Upper lobe of right lung (tissue), 1 donor: ENCODE measurements around the gene EXD3. TPM values are rescaled to one million over a fixed set of nuclear protein-coding genes. Genes with fewer than 3 reads are reported as not detected.
"Not testable (repeated sequence)": the region's sequence is repeated elsewhere in the genome, so short reads cannot be mapped to it uniquely, and the experiment has no call there.

Source experiments
- ATAC-seq: fragments of 200-7000 bp; cut with Tn5 transposase; one replicate; pipeline ENCODE4 v1.9.1; 2020; ENCODE audit warnings: mild to moderate bottlenecking, moderate library complexity
- DNase-seq: peaks from one replicate; pipeline ENCODE4 v3.0.0-alpha.2; 2020
- H3K27ac ChIP-seq: fragments of 200-600 bp; one replicate; pipeline ENCODE4 v1.8.0; 2022
- H3K27me3 ChIP-seq: fragments of 200-600 bp; one replicate; pipeline ENCODE4 v1.8.0; 2022; ENCODE audit warnings: mild to moderate bottlenecking
- H3K36me3 ChIP-seq: fragments of 200-600 bp; one replicate; pipeline ENCODE4 v1.8.0; 2022
- H3K4me1 ChIP-seq: fragments of 200-600 bp; one replicate; pipeline ENCODE4 v1.8.0; 2022
- H3K4me3 ChIP-seq: fragments of 200-600 bp; one replicate; pipeline ENCODE4 v1.8.0; 2022; ENCODE audit warnings: mild to moderate bottlenecking
- H3K9me3 ChIP-seq: fragments of 200-600 bp; one replicate; pipeline ENCODE4 v1.8.0; 2022
- intact Hi-C: fragments of 100-400 bp; cut with DNase I; formaldehyde crosslinking; loops from one replicate; pipeline ENCODE4 v1.11.0; 2022
- total RNA-seq: library from RNA; stranded (reverse); fragmentation: NEBNext Ultra II Directional; extraction: Animal tissue kit (Norgen Biotek cat#: 25700); gene quantifications from one replicate; pipeline ENCODE4 v1.2.1, GENCODE V29; 2021
- TF ChIP-seq, protein P1 (sequence below): fragments of 200-600 bp; IDR thresholded peaks from one replicate; pipeline ENCODE4 v1.8.0; 2022; ENCODE audit warnings: antibody characterized with exemption
- donor health status: DM: no; HTN: yes; CAD: no; lungs with severe emphysema.

EXD3 gene
- total RNA-seq, 1 donor from 2014 or later: 27.3 TPM

- TF ChIP-seq, protein P1, sequence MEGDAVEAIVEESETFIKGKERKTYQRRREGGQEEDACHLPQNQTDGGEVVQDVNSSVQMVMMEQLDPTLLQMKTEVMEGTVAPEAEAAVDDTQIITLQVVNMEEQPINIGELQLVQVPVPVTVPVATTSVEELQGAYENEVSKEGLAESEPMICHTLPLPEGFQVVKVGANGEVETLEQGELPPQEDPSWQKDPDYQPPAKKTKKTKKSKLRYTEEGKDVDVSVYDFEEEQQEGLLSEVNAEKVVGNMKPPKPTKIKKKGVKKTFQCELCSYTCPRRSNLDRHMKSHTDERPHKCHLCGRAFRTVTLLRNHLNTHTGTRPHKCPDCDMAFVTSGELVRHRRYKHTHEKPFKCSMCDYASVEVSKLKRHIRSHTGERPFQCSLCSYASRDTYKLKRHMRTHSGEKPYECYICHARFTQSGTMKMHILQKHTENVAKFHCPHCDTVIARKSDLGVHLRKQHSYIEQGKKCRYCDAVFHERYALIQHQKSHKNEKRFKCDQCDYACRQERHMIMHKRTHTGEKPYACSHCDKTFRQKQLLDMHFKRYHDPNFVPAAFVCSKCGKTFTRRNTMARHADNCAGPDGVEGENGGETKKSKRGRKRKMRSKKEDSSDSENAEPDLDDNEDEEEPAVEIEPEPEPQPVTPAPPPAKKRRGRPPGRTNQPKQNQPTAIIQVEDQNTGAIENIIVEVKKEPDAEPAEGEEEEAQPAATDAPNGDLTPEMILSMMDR: no peak
- intact Hi-C loops: no loop called here
- Histone ChIP-seq H3K27me3 (no peaks in the 10 kb centered on the region), H3K4me3 (no peak overlapping the region), H3K4me1 (peaks cover 7% of the 10 kb centered on the region), H3K36me3 (no peaks in the 10 kb centered on the region), H3K9me3 (no peaks in the 10 kb centered on the region), H3K27ac (peak overlapping the region; percentile 74)
- DNase-seq: no peak
- no peak for ATAC-seq
Measured at GRCh38 chr9:137387891-137388560, 34.9 kb downstream of the EXD3 start.

DNA sequence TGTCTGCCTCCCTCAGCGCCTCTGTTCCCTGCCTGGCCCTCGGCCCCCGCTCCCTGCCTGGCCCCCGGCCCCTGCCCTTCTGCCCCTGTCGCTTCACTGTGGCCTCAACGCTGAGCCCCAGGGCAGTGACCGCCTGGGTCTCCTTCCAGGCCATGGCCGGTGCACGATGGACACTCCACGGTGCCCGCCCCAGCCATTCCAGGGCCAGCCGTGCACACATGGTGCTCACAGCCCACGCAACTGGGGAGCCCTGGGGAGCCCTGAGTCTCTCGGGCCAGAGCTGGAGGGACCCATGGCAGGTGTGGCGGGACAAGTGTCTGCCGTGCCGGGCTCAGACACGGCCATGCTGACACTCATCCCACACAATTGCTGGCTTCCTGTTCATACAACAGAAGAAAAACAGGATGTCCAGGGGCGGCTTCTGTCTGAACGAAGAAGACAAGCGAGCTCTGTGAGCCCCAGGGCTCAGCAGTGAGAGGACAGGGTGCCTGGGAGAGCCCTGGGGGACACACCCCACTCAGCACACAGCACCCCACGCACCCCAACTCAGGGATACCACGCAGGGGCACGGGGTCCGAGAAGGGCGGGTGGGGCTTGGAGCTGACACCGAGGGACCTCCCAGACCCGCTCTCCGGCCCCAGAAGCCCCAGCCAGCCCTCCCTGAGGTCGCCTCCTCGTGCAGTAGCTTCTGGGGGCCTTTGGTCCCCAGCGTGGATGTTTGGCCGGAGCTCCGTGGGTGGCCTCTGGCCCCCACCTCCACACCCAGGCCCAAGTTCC is 35.7 kb downstream of the EXD3 start:
- intact Hi-C loops: no loop called here

DNA sequence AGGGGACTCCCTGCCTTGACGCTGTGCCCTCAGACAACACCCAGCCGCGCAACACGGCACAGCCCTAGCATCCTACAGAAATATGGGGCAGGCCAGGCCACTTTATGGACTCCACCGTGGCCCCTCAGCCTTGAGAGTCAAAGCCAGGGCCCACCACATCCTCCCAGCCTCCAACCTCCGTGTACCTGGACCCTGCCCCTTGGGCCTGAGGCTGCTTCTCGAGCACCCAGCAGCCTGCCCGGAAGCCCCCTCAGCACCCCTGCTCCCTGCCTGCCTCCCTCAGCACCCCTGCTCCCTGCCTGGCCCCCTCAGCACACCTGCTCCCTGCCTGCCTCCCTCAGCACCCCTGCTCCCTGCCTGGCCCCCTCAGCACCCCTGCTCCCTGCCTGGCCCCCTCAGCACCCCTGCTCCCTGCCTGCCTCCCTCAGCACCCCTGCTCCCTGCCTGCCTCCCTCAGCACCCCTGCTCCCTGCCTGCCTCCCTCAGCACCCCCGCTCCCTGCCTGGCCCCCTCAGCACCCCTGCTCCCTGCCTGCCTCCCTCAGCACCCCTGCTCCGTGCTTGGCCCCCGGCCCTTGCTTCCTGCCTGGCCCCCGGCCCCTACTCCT is 36.4 kb downstream of the EXD3 start:
- intact Hi-C loops, DNase-seq, ATAC-seq, H3K4me3 ChIP-seq, H3K9me3 ChIP-seq, H3K27me3 ChIP-seq, H3K36me3 ChIP-seq, H3K4me1 ChIP-seq: not testable (repeated sequence)
- H3K27ac ChIP-seq: peak overlapping the region; percentile 74

More for the DNA sequence above, 35.7 kb downstream of the EXD3 start:
- TF ChIP-seq, protein P1: no peak
- H3K9me3 ChIP-seq: no peaks in the 10 kb centered on the region
- H3K27ac ChIP-seq: peak overlapping the region; percentile 74
- H3K4me1 ChIP-seq: peaks cover 7% of the 10 kb centered on the region
- ATAC-seq: peak; percentile 2
- H3K36me3 ChIP-seq: no peaks in the 10 kb centered on the region
- H3K27me3 ChIP-seq: no peaks in the 10 kb centered on the region
- H3K4me3 ChIP-seq: no peak overlapping the region
- DNase-seq: no peak

DNA sequence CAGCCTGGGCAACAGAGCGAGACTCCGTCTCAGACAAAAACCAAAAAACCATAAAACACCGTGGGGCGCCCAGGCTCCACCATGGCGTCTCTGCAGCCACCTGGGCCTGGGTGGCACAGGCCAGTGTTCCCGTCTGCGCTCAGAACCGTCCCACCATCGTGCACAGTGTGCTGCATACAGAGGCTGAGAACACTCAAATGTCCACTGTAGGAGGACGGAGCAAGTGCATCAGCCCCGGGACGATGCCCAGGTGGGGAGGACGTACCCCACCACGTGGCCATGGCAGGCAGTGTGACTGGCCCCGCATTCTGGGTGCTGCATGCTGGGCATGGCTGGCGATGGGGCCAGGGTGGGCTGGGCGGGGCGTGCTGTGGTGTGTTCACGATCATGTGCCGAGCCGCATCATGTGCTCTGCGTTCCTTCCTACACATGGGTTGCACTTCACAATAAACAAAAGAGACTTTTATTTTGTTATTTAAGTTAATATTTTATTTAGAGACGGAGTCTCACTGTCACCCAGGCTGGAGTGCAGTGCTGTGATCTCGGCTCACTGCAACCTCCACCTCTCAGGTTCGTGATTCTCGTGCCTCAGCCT is 37.8 kb downstream of the EXD3 start:
- H3K4me1 ChIP-seq: peaks cover 7% of the 10 kb centered on the region
- H3K9me3 ChIP-seq: no peaks in the 10 kb centered on the region
- no peak for DNase-seq
- no peak overlapping the region for H3K4me3 ChIP-seq
- ATAC-seq: no peak
- H3K27me3 ChIP-seq: no peaks in the 10 kb centered on the region
- H3K27ac ChIP-seq: no peak overlapping the region
- intact Hi-C loops: no loop called here
- no peaks in the 10 kb centered on the region for H3K36me3 ChIP-seq
- TF ChIP-seq, protein P1: no peak

DNA sequence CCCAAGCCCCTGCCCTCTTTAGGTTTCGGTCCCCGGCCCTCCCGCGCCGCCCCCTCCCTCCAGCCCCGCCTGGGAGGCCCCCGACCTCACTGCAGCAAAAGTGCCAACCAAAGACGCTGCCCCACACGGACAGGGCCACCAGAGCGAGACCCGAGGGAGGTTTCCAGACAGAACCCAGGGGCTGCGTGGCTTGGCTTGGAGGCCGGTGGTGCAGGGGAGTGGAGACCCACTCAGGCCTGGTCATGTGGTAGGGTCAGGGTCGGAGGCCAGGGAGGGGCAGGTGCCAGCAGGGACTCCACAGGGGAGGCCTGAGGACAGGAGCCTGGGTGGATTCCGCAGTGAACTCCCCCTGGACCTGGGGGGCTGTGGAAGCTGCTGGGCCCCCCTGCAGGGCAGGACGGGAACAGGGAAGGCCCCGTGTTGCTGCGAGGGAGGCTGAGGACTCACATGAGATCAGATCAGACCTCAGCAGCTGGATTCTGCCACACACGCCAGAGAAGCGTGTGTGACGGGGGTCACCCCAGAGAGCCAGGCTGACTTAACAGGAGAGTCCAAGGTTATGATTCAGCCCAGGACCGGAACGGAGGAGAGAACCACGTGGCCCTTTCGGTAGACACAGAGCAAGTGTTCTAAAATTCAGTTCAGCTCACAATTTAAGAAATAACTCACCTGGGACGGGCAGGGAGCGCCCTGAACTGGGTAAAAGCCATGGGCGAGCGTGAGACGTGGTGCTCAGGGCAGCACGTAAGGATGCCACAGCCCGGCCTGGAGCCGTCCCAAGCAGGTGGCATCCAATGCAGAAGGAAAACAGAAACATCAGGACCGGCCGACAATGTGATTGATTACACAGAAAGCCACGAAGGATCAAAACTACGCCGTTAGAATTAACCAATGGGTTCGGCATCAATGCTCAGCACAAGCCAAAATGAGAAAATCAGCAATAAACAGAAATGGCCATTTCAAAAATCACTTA is 38.9 kb downstream of the EXD3 start:
- Histone ChIP-seq H3K27ac (no peak overlapping the region), H3K4me3 (no peak overlapping the region), H3K27me3 (no peaks in the 10 kb centered on the region), H3K4me1 (peaks cover 7% of the 10 kb centered on the region), H3K36me3 (no peaks in the 10 kb centered on the region), H3K9me3 (no peaks in the 10 kb centered on the region)
- TF ChIP-seq, protein P1: no peak
- DNase-seq: peak; percentile 58
- no peak for ATAC-seq
- intact Hi-C loops: no loop called here
